ENCODE results near the gene PALLD.

PALLD gene

GRCh38 chr4:168811786-168812651 is 315.2 kb downstream of the PALLD start:
- H3K4me3 ChIP-seq (ENCODE audit: low read depth, low read length), result no peak overlapping the region
- no peak for TF ChIP-seq CTCF (conservative IDR thresholded peaks at IDR 0.05; ENCODE audit: low read depth, low read length)
- DNase-seq (ENCODE audit: low read depth), result peak; percentile 89

GRCh38 chr4:168812806-168813205 is 316.0 kb downstream of the PALLD start:
- no peak for DNase-seq (ENCODE audit: low read depth)
- TF ChIP-seq CTCF (conservative IDR thresholded peaks at IDR 0.05; ENCODE audit: low read depth, low read length), result no peak

GRCh38 chr4:168813890-168814289 is 317.0 kb downstream of the PALLD start:
- DNase-seq (ENCODE audit: low read depth), result no peak
- H3K4me3 ChIP-seq (ENCODE audit: low read depth, low read length), result no peak overlapping the region
- TF ChIP-seq CTCF (conservative IDR thresholded peaks at IDR 0.05; ENCODE audit: low read depth, low read length), result no peak

More at GRCh38 chr4:168812806-168813205, 316.0 kb downstream of the PALLD start:
- H3K4me3 ChIP-seq (ENCODE audit: low read depth, low read length), result no peak overlapping the region

- no peak for TF ChIP-seq CTCF (conservative IDR thresholded peaks at IDR 0.05; ENCODE audit: low read depth, low read length)
- DNase-seq (ENCODE audit: low read depth), result peak; percentile 88
- H3K4me3 ChIP-seq (ENCODE audit: low read depth, low read length), result no peak overlapping the region
Measured at GRCh38 chr4:168815379-168816345, 318.8 kb downstream of the PALLD start.

GRCh38 chr4:168817370-168817769 is 320.5 kb downstream of the PALLD start:
- no peak for DNase-seq (ENCODE audit: low read depth)
- no peak for TF ChIP-seq CTCF (conservative IDR thresholded peaks at IDR 0.05; ENCODE audit: low read depth, low read length)
- no peak overlapping the region for H3K4me3 ChIP-seq (ENCODE audit: low read depth, low read length)

GRCh38 chr4:168822481-168822880 is 325.6 kb downstream of the PALLD start:
- no peak overlapping the region for H3K4me3 ChIP-seq (ENCODE audit: low read depth, low read length)
- DNase-seq (ENCODE audit: low read depth), result no peak
- TF ChIP-seq CTCF (conservative IDR thresholded peaks at IDR 0.05; ENCODE audit: low read depth, low read length), result no peak

Data from choroid plexus epithelial cell (primary cell).